NB4 (cell line): Measurements from ENCODE around the gene ZNF496.
A peak's percentile ranks its signal among the peaks of the same experiment; 100 is the strongest.

Experiments used
- CTCF ChIP-seq: IDR thresholded peaks from one replicate; pipeline ENCODE4 v1.5.1; 2012; ENCODE audit warnings: low read depth, low read length
- POLR2A ChIP-seq: IDR thresholded peaks from 2 replicates; pipeline ENCODE4 v1.6.1; 2011; ENCODE audit warnings: mild to moderate bottlenecking; ENCODE audit not compliant: insufficient read length; ENCODE audit errors: extremely low read depth
- TF ChIP-seq, protein P1 (sequence below): IDR thresholded peaks from 2 replicates; pipeline ENCODE4 v1.6.1; 2011; ENCODE audit warnings: low read depth, low read length

GRCh38 chr1:247358920-247359319 lies 27.3 kb upstream of the ZNF496 start:
- TF ChIP-seq CTCF (peak; percentile 10), POLR2A (no peak)
- TF ChIP-seq, protein P1, sequence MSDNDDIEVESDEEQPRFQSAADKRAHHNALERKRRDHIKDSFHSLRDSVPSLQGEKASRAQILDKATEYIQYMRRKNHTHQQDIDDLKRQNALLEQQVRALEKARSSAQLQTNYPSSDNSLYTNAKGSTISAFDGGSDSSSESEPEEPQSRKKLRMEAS = peak; percentile 3; the same call in 1 of the 2 replicates
